HG03571 (cell line): ENCODE results near the gene OR52I1.

Source experiments
- ATAC-seq: cut with Tn5 transposase; IDR thresholded peaks from one replicate; pipeline ENCODE4 v1.9.1; 2021; ENCODE audit not compliant: unreplicated experiment

Gene OR52I1

DNA sequence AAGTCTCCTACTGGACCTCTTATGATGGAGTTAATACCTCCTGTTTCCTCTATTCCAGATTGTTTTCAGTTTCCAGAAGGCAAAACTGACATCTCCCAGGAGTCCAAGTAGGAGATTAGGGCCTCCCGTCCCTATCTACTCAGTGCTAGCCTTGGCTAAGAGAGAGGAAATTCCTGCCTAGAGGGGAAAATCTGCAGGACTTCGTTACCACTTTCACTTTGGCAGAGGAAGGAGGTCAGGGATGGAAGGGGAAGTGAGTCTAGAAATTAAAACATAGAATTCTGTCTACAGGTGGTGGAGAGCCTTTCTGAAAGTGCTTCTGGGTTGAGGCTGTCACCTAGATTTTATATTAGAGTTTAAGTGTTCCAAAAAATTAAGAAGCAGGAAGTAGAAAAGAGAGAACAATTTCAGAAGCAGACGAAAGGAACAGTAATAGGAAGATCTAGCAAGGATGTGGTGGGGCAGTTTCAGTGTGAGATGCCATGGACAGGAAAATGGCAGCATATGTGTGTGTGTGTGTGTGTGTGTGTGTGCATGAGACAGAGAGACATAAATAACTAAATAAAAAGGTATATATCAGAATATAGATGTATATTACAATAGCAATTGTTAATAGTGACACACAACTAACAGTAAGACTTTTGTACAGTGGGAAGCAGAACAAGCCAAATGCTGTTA, 16.6 kb downstream of the OR52I1 start:
- no peak for ATAC-seq

DNA sequence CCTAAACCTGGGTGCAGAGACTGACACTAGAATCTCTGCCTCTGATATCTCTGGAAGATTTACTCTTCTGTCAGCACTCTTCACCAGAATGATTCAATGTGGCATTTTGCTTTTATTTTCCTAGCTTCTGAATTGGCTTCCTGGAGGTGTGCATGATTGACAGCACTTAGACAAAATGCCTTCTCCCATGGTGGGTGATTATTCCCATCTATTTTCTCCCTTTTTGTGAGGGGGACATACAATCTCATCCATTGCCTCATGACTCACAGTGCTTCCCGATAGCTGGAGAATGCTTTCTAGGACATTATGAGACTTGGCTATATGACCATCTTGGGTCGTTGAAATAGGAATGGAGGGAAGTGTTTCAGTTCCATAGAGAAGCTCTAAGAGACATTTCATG, 18.1 kb downstream of the OR52I1 start:
- no peak for ATAC-seq

DNA sequence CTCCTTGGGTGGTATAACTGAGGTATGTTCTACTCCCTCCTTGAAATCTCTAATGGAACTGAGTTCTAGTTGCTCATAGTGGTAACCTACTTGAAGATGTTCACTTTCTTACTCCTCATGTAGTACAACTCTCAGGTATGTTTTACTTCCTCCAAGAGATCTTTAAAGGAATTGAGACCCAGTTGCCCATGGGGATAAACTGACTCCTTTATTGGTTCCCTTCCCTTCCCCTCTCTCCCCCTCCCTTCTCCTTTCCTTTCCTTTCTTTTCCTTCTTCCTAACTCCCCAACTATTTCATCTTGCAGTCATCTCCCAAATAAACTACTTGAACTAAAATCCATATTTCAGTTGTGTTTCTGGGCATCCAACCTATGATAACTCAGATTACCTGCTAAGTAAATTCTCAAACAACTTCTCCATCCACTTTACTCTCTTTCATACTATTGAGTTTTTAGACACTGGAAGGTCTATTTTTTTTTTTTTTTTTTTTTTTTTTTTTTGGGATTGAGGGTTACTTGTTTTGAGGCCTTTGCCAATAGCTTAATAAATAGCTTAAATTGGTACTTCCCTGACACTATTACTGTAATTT, 22.1 kb downstream of the OR52I1 start:
- no peak for ATAC-seq

DNA sequence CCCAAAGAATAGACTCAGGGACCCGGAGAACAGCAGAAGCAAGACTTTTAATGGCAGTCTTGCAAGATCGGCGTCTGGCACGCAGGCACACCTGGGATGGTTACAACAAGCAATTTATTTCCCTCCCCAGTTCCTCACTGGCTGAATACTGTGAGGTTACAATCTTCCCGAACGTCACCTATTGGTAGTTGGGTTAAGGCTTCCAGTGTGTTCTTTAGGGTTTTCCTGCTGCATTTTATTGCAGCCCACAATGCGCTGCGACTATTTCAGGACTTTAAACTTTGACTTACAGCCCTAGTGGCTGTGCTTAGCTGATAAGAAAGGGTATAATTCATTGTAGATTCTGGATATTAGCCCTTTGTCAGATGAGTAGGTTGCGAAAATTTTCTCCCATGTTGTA, 25.7 kb downstream of the OR52I1 start:
- ATAC-seq, result no peak

DNA sequence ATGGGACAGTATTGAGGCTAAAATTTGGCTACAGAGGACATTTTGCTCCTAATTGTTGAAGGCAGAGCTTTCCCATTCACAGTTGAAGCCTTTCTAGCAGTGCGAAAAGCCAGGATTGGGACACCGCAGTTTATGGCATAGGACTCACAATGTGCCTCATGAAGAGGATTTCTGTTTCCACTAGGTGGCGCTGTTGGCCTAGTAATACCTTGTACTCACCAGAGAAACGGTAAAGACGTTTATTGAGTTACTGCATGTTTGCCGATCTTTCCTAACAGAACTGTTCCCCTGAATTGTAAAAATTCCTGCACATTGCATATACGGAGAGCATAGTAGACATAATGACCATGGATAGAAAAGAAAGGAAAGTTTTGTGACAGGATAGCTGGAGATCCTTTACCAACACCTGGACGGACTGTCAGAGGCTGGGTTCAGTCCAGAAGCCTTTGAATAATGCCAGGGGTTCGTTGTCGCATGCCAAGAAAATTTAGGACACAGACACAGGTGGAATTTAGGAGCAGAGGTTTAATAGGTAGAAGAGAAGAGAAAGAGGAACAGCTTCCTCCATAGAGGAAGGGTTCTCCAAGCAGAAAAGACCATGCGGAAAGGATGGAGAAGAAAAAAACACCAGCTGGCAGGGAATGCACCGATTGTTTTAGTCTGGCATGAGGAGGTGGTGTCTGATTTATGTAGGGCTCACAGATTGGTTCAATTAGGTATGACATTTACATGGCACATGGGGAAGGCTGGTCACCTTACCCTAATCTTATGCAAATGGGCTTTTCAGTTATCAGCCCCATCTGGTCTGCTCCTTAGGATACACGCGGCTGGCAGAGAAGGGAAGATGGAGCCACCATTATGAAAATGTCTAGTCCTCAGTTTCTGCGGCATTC, 32.6 kb downstream of the OR52I1 start:
- ATAC-seq, result no peak

DNA sequence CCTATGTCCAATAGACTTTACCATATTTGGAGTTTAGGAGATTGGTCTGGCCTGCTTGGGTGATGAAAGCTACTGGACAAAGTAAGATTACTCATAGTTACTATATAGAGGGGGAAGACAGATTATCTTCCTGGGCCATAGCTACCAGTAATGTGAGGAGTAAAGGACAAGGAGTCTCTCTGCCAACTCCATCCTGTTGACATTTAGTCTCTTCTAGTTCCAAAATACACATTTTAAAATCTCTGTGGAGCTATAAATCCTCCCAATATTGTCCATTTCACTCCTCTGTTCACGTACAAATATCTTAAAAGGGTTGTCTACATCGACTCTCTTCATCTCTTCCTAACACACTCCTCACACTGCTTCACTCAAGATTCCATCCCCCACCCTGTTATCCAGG, 42.3 kb downstream of the OR52I1 start:
- no peak for ATAC-seq

DNA sequence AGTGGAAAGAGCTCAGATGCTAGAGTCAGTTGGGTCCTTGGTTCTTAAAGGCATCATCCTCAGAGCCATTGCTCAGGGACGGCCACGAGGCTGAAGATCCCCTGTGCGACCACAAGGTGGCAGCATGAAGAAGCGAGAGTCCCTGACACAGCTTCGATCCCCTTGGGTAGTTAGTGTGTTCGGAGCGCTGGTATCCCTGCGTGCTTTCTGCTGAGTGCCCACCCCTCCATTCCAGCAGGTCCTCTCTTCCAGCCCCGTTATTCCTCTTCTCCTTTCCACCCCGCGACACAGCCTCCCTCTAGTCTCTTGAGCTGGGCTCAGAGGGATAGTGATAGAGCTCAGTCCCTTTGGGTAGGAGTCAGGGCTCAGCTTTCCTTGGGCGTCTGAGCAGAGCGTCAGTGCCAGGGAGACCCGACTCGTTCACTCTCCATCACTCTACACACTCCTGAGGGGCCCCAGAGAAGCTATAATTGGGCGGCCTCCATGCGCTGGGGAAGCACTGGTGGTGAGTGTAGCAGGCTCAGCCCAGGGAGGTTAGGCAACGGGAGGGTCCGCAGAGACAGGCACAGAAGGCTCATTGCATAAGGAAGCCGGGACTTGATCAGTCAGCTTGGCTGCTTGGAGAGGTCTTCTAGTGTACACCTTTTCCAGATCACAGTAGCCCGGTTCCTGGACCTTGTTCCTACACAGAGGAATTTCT, 43.3 kb downstream of the OR52I1 start, which contains the start of gene OR51D1:
Gene OR51D1, plus strand, starts transcription at position 516 of the 700 bp plus-strand sequence. CDS start 2,314 bp downstream, outside the sequence.
- peak; percentile 80 for ATAC-seq

DNA sequence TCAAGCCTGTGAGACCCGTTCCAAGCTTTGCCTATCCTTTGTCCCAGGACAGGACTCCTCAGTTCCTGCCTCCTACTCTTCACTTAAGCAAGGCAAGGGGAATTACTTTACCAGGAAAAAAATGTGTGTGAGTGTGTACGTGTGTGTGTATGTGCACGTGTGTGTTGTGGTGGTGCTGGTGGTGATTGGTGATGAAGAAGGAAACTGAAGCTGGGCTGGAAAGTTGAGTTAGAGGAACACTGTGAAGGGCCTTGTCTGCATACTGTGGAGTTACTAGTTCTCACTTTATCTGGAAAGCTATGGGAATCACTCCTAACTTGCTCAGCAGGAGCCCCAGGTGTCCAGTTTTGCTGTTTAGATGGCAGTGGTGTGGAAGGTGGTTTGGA, 43.8 kb downstream of the OR52I1 start:
- no peak for ATAC-seq

DNA sequence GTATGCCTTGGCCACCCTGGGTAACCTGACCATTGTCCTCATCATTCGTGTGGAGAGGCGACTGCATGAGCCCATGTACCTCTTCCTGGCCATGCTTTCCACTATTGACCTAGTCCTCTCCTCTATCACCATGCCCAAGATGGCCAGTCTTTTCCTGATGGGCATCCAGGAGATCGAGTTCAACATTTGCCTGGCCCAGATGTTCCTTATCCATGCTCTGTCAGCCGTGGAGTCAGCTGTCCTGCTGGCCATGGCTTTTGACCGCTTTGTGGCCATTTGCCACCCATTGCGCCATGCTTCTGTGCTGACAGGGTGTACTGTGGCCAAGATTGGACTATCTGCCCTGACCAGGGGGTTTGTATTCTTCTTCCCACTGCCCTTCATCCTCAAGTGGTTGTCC, 46.1 kb downstream of the OR52I1 start:
- ATAC-seq, result no peak

DNA sequence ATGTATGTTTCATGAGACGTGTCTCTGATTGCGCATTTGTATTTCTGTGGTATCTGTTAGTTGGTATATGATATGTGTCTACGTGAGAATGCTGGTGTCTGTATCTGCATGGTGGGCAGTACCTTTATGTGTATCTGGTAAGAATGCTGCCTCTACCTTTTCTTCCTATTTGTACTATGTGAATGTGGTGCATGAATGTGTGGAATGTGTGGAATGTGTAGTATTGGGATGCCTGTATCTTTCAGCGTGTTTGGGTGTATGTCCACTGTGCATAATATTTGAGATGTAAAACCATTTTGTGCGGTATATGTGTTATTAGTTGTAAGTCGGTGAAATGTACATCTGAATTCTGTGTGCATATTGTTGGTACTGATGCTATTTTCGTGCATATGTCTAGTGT, 47.7 kb downstream of the OR52I1 start:
- ATAC-seq, result no peak

DNA sequence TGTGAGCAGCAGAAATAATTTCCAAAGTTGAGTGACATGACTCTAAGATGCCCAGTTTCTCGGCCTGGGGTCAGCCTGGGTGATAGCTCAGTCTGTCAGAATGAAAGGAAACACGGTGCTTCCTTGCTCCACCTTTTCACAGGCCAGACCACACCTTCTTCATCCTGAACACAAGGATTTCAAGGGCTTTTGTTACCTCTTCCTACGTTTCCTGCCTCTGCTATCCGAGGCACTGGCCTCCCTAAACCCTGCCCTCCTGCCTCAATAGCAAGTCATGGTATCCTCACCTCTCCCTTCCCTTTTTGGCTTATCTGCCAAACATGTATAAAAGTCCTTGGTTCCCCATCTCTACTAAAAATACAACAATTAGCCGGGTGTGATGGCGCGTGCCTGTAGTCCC, 48.2 kb downstream of the OR52I1 start:
- no peak for ATAC-seq

DNA sequence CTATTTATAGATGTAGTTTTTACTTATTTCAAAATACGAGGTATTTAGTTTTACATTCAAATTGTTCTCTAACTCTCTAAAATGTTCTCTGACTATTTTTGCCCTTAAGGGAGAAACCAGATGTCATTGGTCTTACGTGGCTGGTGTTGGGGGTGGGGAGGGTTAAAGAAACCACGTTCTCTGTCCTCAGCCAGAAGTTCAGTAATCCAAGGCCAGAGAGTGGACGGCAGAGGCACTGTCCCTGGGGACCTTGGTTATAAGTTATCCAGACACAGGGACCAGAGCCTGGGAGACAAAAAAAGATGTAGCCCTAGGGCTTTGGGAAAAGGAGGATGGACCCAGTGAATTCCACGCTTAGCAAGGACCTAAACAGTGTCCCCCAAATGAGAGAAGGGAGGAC, 49.2 kb downstream of the OR52I1 start:
- no peak for ATAC-seq

DNA sequence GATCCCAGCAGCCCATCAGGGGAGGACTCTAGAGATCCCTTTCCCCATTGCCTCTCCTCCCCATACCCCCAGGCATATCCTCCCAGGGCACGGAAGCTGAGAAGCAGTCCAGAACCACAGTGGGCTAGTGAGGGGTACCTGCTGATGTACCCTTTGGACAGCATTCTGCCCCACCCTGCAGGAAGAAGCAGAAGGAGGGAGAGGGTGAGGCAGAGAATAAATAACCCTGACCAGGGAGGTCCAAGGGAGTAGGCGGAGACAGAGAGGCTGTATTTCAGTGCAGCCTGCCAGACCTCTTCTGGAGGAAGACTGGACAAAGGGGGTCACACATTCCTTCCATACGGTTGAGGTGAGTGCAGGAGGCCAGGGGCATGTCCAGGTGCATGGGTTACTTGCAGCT, 49.8 kb downstream of the OR52I1 start, which contains the start of gene OR51E1:
Gene OR51E1, plus strand, starts transcription at position 301 of the 400 bp plus-strand sequence. CDS start 8,545 bp downstream, outside the sequence.
- no peak for ATAC-seq

DNA sequence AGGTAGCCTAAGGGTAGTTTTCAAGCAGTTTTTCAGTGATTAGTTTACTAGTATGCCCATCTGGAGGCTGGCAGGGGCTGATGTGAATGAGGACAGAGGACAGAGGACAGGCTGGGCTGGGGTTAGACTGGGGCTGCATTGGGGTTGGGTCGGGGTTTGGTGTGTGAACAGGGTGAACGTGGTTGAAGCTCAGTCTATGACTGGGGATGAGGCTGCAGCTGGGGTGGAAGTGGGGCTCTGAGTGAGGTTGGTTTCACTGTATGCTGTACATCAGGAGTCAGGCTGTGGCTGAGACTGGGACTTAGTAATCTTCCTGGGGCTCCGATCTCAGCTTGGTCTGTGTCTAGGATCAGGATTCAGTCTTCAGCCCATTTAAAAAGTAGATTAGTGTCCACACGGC, 50.4 kb downstream of the OR52I1 start:
- no peak for ATAC-seq
